ENCODE results near the gene CAPZA2. TPM values are rescaled to one million over a fixed set of nuclear protein-coding genes. Genes with fewer than 3 reads are reported as not detected.

Gene CAPZA2
- total and polyA plus RNA-seq, 9 of the 15 experiments (the other 6 are each of a cell fraction or from before 2014, with no cell fraction given) = 67.0 to 524 (median 176) TPM

- TF ChIP-seq ID3 (CRISPR knock-in tag; IDR thresholded peaks at IDR 0.05) (no peak), ID3 (tag; IDR thresholded peaks at IDR 0.05) (peak; percentile 62), FOXA1 (IDR thresholded peaks at IDR 0.05; ENCODE audit: borderline replicate concordance) (no peak), ZNF311 (CRISPR knock-in tag; IDR thresholded peaks at IDR 0.05) (no peak), MIER1 (IDR thresholded peaks at IDR 0.05; ENCODE audit: low read depth) (no peak), ZBTB43 (CRISPR knock-in tag; IDR thresholded peaks at IDR 0.05) (peak; percentile 81; the same call in 1 of the 2 replicates), EP300 (IDR thresholded peaks at IDR 0.05; ENCODE audit: low read length) (peak; percentile 19; the same call in 1 of the 2 replicates), EHMT2 (IDR thresholded peaks at IDR 0.05) (no peak), RB1 (IDR thresholded peaks at IDR 0.05; ENCODE audit: low read depth) (peak; percentile 90), SMARCA4 (IDR thresholded peaks at IDR 0.05) (no peak), CBX8 (IDR thresholded peaks at IDR 0.05; ENCODE audit: borderline replicate concordance, extremely low read depth, low read depth, low read length, poor library complexity, severe bottlenecking) (no peak), MITF (IDR thresholded peaks at IDR 0.05) (peak; percentile 82), MCM3 (IDR thresholded peaks at IDR 0.05) (no peak), THAP12 (CRISPR knock-in tag; IDR thresholded peaks at IDR 0.05) (peak; percentile 96), SPI1 (IDR thresholded peaks at IDR 0.05; ENCODE audit: borderline replicate concordance, low read depth, low read length) (peak; percentile 63), CREB1 (IDR thresholded peaks at IDR 0.05) (peak; percentile 62), CREB1 (CRISPR knock-in tag; IDR thresholded peaks at IDR 0.05) (peak; percentile 58), ZNF239 (CRISPR knock-in tag; IDR thresholded peaks at IDR 0.05) (no peak; the same call in 1 of the 2 replicates), KLF16 (IDR thresholded peaks at IDR 0.05) (no peak), ZNF174 (CRISPR knock-in tag; IDR thresholded peaks at IDR 0.05) (no peak), FOSL1 (tag; conservative IDR thresholded peaks at IDR 0.05) (no peak; the same call in 1 of the 2 replicates), TGIF2 (CRISPR knock-in tag; IDR thresholded peaks at IDR 0.05) (0 out of 2 replicates have a peak, but pooled peaks have one; percentile 48), ZFP36 (IDR thresholded peaks at IDR 0.05; ENCODE audit: low read depth, low read length, partially characterized antibody) (no peak), U2AF2 (optimal IDR thresholded peaks at IDR 0.05; ENCODE audit: low read depth, low read length) (no peak), ZNF507 (tag; conservative IDR thresholded peaks at IDR 0.05) (no peak)
Measured at GRCh38 chr7:116862234-116862950, at the start of gene CAPZA2 (continued).

Measured in K562 (cell line).